Measurements from ENCODE around the gene MLH1.
A peak's percentile ranks its signal among the peaks of the same experiment; 100 is the strongest.
"Not testable (repeated sequence)": the region's sequence is repeated elsewhere in the genome, so short reads cannot be mapped to it uniquely, and the experiment has no call there.

Gene MLH1

DNA sequence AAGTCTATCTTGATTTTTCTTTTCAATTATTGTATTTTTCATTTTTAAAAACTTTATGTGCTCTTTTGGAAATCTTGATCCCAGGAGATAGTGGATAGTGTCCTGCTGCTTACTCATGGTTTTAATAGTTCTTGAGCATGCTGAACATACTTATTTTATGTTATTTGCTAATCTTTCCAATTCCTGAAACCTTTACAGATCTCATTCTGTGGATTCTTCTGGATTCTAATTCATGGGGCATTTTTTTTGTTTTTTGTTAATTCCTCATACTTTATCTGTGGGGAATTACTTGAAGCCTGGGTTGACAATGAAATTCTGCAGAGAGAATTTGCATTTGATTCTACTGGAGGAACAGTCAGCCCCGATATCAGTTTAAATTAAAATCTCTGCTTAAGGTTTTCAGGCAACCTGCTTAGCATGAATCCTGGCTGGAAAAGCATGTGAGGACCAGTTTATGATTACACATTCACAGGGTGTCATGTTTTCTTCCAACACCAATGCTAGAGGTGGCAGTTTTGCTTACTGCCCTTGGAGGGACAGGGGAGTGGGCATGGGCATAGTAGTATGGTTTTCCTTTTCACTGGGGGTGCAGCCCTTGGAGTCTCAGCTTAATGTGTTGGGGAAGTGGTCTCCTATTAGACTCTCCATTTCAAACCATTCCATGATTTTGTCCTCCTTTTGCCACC lies 46.0 kb downstream of the MLH1 start:
- no peak for DNase-seq

DNA sequence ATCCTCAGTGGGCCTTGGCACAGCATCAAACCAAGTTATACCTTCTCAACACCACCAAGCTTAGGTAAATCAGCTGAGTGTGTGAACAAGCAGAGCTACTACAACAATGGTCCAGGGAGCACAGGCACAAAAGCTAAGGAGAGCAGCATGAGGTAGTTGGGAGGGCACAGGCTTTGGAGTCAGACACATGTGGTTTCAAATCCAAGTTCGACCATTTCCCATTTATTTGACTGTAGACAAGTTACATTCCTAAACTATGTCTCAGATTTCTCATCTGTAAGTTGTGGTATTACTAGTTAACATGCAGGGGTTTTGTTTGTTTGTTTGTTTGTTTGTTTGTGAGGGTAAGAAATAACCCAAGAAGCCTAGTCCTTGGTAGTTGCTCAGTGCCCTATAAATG lies 46.9 kb downstream of the MLH1 start:
- DNase-seq = no peak

DNA sequence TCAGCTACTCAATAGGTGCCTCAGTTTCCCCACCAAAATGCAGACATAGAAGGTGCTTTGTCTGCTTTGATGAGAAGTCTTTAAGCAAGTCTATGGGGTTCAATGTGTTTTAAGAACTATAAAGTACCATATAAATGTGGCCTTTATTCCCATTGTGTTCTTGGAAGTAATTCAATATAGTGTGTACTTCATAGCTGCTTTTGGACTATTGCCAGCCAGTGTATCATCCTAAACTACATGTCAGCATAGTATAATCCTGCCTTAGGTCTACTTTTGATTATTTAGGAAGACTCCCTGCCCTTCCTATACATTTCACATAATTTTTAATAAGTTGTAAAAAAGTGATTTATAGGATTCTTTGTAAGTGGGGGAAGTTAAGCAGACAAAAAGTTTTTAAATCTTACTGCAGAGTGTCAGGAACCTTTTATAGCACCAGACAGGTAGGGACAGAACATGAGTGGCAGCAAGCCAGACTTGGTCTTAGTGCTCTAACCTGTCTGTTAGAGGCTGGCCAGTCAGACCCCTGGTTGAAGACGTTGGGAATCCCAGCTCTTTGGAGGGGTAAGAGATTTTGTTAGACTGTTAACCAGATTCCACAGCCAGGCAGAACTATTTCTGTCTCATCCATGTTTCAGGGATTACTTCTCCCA lies 48.4 kb downstream of the MLH1 start:
- DNase-seq = no peak

- DNase-seq = not testable (repeated sequence)
Observed at GRCh38 chr3:37042712-37043111, 49.4 kb downstream of the MLH1 start.

GRCh38 chr3:37050282-37050681 lies 57.0 kb downstream of the MLH1 start:
- DNase-seq = no peak

DNA sequence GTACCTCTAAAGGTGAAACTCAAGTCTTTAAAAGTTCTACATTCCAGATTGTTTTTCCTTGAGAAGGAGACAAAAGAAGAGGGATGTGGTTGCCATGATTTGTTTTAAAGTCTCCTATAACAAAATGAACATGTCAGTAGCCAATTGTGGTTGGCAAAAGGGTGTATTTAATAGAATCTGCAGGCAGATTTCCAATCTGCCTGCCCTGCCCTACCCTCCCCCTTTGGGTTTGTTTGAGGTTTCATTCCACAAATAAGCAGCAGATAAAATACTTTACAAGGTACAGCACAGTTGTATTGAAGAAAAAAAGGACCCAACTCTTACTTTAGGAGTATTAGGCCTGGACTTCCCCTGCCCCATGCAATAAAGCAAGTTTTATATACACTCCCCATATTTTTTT lies 59.5 kb downstream of the MLH1 start:
- no peak for DNase-seq

- no peak for DNase-seq
Observed at GRCh38 chr3:37053337-37053736, 60.0 kb downstream of the MLH1 start.

DNA sequence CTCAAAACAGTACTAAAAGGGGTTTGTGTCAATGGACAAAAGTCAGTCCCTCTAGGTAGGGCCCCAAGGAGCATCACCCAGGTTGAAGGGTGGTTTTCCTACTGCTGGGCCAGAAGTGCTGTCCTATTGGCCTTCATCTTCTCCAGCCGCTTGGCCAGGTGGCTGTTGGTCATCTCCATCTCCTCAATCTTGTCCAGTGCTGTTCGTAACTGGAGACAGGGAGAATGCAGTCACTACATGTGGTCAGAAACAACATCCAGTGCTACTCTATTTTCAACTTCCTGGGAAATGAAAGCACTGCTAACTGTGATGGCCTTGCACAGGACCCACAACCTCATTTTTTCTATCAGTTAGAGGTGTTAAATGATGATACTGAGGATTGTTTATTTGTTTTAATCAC lies 60.4 kb downstream of the MLH1 start:
- no peak for DNase-seq

- DNase-seq = peak in 1 of 4 experiments; percentile 52
Observed at GRCh38 chr3:37054370-37054769, 61.1 kb downstream of the MLH1 start.

GRCh38 chr3:37055077-37055476 lies 61.8 kb downstream of the MLH1 start:
- DNase-seq = not testable (repeated sequence)

- no peak for DNase-seq
Observed at GRCh38 chr3:37056826-37057225, 63.5 kb downstream of the MLH1 start.

DNA sequence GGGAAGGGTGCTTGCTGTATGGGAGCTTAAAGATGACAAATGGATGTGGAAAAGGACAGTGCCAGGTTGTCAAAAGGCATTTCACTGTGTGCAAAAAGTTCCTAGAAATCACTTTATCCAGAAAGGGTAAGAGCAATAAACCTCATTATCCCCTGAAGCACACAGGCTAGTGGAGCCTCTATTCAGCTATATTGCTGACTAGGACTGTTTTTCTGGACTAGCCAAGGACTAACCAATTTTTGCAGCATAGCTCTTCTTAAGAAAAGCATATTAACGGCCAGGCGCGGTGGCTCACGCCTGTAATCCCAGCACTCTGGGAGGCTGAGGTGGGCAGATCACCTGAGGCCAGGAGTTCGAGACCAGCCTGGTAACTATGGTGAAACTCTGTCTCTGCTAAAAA lies 64.8 kb downstream of the MLH1 start:
- DNase-seq = no peak

GRCh38 chr3:37064747-37065146 lies 71.4 kb downstream of the MLH1 start:
- DNase-seq = no peak

GRCh38 chr3:37067577-37067976 lies 74.3 kb downstream of the MLH1 start:
- no peak for DNase-seq

DNA sequence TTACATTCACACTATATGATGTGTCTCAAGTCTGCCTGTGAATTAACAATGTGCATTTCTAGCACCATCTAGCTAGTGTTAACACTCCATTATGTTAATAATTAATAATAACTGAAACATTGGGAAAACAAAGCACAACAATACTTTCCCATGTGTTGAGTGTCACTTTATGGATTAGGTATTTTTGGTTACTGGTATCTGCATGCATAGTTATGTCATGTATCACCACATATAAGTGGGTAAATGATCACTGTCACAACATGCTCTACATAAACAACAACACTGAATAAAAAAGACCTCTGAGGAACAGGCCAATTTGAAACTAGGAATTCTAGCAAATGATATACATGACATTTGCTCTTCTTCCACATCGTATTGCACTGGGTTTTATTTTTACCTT lies 74.7 kb downstream of the MLH1 start:
- no peak for DNase-seq

DNA sequence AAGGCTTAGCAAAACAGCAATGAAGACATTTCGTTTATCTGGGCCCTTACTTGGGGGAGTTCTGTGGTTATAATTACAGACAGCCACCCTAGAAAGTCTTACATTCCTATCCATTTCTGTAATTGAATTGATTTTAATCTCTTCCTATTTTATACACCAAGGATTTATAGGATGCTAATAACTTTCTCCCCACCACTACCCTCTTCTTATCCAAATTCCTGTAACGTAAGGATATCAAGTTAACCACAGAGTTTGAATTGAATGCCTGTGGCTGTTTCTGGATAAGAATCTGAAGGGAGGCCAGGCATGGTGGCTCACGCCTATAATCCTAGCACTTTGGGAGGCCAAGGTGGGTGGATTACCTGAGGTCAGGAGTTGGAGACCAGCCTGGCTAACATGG lies 78.6 kb downstream of the MLH1 start:
- no peak for DNase-seq

DNA sequence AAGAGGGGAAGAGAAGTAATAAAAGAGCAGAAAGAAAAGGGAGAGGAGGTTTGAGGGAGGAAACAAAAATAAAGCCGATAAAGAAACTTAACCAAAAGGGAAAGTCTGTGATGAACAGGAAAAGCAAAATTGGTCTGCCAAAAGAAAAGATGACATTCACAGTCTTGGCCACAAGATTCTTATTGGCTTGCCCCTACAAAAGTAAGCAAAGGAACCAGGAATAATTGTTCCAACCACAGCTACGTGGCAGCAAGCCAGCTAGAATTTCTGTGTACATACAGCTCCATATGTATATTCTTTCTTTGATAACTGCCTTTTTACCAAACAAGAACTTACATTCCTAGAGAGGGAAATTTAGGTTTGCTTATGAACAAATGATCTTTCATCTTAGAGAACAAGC lies 79.6 kb downstream of the MLH1 start:
- DNase-seq = peak in 2 of 4 experiments; percentile 7 to 15

DNA sequence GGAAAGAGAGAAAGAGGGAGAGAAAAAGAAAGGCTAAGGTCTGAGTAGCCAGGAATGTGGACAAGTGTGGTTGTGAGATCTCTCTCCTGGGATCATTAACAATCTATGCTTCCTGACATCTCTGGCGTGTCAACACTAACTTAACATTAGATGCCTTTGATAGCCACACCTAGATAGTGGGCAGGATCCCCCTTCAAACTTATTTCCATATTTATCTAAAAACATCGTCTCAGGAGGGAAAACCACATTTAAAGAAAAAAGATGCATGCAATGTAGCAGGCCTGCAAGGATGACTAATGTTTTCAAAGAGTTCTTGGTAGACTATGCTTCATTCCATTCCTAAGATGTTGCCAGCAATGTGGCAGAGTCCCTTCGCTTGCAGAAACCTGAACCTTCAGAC lies 80.9 kb downstream of the MLH1 start:
- DNase-seq = no peak

DNA sequence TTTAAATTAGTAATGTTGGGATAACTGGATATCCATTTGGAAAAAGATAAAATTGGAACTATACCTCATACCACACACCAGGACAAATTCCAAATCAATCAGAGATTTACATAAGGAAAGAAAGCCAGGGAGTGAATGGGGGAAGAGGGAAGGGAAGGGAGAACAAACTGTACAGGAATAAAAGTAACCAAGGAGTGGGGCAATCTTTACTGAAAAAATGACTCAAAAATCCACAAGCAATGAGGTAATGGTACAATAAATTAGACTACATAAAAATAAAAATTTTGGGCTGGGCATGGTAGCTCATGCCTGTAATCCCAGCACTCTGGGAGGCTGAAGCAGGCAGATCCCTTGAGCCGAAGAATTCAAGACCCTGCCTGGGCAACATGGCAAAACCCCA lies 82.6 kb downstream of the MLH1 start:
- no peak for DNase-seq

- no peak for DNase-seq
Observed at GRCh38 chr3:37082317-37082716, 89.0 kb downstream of the MLH1 start.

DNA sequence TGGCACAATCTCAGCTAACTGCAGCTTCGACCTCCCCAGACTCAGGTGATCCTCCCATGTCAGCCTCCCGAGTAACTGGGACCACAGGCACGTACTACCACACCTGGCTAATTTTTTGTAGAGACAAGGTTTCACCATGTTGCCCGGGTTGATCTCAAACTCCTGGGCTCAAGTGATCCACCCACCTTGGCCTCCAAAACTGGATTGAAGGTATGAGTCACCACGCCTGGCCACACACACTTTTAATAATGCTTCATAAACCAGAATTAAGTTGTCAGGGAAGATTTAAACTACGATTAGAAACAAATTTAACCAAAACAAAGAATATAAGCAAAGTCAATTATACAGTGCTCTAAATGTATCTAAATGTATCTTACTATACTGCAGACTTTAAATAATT lies 93.6 kb downstream of the MLH1 start:
- DNase-seq = no peak

GRCh38 chr3:37087870-37088269 lies 94.6 kb downstream of the MLH1 start:
- no peak for DNase-seq

DNA sequence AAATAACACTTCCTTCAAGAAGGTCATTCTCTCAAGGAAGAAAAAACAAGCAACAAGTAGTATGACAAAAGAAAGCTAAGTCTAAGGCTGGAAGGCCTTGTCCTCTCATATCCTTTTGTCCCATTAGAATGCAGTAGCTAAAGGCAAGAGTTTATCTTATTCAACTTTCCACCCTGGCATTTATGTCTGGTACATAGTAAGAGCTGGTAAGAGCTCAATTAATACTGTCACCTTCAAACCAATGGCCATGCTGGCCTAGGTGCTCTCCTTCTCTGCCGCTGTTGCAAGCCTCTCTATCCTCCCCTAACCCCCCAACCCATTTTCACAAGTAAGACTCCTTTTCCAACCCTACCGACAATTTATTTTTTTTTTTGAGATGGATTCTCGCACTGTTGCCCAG lies 99.2 kb downstream of the MLH1 start:
- DNase-seq = no peak

DNA sequence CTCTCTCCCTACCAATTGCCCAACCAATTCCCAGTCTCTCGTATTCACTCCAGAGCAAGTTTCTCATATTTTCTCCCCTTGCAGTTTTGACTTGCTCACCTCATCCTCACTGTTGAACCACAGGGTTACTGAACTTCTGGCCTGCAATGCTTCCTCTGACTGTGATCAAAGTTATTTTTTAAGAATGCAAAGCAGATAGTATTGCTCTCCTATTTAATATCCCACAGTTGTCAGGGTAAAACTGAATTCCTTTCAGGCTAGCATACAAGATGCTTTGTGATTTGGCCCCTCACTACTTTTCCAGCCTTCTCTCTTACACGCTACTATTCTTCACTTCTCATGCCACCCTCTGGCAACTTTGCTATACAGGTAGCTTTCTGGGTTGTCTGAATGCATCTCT lies 100.2 kb downstream of the MLH1 start:
- no peak for DNase-seq

DNA sequence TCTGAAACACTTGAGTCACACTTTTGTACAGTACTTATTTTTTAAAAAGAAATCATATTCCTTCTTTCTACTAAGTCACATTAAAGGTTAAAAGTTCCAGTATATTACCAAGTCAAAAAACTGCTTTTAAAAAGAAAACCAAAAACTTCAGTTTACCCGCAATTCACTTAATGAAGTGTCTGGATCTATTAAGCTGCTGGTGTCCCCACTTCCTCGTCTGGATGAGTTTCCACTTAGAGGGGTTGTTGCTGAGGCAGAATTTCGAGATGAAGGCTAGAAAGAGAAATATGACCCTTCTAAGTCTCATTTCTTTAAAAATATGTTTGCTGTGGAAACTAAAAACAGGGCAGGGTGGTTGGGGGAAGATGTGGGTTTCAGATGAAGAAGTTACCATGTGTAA lies 101.3 kb downstream of the MLH1 start:
- no peak for DNase-seq

Data from suppressor macrophage (primary cell).